Medulla oblongata (tissue), 1 donor: ENCODE measurements around the gene ANKLE2.
A peak's percentile ranks its signal among the peaks of the same experiment; 100 is the strongest.
"Not testable (repeated sequence)": the region's sequence is repeated elsewhere in the genome, so short reads cannot be mapped to it uniquely, and the experiment has no call there.

ENCODE experiments used
- DNase-seq: peaks from one replicate; pipeline ENCODE4 v3.0.0-alpha.2; 2015; ENCODE audit errors: extremely low spot score

Gene ANKLE2

DNA sequence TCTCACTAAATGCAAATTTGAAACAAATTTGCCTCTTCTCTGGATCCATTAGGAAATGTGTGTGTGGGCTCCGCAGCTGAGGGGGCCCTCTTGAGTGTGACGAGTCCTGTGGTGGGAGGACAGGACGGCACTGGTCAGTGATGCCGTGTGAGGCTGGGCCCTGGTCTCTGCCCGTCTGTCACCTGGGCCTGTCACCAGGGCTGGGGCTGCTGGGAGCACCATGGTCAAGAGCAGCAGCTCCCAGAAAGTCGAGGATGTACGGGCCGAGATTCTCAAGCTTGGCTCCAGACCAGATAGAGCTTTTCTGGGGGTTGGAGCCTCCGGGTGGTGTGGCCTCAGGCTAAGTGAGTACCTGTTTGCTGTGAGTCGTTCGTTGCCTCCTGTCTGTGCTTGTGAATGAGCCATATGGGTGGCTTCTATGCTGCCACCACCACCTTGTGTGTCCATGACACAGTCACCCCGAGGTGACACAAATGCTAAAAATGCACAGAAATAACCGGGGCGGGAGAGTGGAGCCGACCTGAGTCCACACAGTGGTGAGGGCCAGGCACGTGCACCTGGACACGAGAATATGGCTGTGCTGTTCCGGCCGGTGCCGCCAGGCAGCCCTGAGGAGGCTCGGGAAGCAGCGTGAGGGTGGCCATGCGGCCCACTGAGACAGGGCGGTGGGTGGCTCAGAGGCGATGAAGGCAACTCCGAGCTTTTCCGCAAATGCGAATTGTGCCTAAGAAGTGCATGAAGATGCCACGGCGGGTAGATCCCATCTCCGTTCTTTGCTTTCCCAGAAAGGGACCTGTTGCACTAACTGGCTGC is 42.3 kb downstream of the ANKLE2 start:
- no peak for DNase-seq

DNA sequence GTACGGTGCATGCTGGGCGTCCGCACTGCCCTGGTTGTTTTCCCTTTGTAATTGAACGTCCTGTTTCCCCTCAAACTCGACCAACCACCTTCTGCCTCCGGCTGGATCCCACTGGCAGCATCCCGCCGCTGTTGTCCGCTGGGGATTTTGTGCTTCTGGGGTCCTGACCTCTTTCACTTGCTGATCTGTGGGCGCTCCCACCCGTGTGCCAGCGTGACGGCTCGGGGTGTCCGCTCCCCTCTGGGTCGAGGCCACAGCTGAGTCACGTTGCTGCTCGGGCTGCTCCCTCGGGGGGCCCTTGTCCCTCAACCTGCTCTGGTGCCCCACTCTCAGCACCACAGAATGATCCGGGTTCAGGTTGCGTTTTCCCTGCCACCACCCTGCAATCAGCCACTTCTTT is 43.0 kb downstream of the ANKLE2 start:
- no peak for DNase-seq

DNA sequence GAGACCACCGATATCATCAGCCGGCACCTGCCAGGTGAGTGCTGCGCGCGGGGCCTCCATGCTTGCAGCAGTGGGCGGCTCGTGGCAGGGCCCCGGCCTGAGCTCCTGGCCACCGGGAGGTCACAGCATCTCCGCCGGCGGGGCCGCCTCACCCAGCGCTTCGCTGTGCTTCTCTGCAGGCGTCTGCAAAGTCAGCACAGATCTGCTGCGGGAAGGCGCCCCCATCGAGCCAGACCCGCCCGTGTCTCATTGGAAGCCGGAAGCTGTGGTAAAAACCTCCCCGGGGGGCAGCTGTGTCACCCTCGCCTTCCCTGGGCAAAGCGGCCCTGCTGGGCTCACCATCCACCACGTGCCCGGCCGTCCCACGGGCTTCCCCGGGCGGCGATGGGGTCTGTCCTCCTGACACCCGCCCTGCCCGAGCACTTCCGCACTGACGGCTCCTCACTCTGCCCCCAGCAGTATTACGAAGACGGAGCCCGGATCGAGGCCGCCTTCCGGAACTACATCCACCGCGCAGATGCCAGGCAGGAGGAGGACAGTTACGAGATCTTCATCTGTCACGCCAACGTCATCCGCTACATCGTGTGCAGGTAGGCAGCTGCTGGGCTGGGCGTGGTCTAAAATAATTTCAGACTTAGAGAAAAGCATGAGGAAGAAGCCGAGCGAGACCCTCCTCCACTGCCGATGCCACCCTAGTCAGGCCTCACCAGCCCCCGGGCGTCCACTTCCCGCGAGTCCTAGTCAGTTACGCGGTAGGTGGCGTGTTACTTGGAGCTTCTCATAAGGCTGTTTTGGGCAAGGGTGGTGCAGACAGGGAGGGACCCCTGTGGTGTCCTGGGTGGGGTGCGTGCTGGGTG is 43.9 kb downstream of the ANKLE2 start:
- DNase-seq, result no peak

DNA sequence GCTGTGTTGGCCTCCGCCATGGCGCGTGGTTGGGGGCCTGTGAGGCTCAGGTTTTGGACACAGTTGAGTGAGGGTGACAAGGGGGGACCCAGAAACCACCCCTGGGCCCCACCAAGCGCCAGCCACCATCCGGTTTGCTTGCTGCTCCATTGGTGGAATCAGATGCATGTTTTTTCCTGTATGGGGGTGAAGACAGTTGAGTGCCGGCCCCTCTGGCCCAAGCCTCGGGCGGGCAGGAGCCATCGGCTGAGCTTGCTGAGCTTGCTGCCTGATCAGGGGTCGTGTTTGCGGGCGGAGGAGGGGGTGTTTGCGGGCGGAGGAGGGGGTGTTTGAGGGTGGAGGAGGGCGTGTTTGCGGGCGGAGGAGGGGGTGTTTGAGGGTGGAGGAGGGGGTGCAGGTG is 44.6 kb downstream of the ANKLE2 start:
- DNase-seq, result no peak

DNA sequence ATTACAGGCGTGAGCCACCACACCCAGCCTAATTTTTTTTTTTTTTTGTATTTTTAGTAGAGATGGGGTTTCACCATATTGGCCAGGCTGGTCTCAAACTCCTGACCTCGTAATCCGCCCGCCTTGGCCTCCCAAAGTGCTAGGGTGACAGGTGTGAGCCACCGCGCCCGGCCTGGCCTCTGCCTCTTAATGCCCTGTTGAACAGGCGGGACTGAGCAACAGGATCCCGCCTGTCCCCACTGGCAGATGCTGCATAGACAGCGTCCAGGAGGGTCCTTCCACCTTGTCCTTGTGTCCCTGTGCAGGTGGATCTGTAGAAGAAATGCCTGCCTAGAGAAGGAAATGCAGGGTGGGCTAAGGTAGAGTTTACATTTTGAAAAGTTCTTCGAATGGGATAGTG is 45.3 kb downstream of the ANKLE2 start:
- DNase-seq, result no peak

DNA sequence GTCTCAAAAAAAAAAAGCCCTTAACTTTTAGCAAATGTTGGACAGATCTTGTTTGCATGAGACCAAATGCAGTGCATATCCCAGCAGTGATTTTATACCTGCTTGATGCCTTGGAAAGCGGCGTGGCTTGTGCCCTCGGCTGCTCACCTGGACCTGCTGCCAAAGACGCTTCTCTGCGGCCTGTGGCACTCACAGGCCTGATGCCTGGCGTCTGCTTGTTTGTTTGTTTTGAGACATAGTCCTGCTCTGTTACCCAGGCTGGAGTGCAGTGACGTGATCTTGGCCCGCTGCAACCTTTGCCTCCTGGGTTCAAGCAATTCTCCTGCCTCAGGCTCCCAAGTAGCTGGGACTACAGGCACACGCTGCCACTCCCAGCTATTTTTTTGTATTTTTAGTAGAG is 45.8 kb downstream of the ANKLE2 start:
- DNase-seq, result no peak

DNA sequence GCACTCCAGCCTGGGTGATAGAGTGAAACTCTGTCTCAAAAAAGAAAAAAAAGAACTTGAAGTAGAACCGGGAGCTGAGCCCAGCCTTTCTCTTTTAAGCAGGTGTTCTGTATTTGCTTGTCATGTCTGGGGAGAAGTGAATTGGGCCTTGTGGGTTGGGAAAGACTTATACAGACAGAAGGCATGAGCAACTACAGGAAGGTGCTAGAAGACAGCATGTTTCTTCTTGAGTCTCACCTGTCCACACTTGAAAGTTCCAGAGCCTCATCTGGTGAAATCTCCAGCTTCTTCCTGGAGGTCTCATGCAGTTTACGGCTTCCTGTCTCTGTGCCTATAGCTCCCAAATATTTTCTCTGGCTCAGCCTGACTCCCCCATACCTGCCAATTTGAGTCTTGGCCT is 48.5 kb downstream of the ANKLE2 start:
- no peak for DNase-seq

DNA sequence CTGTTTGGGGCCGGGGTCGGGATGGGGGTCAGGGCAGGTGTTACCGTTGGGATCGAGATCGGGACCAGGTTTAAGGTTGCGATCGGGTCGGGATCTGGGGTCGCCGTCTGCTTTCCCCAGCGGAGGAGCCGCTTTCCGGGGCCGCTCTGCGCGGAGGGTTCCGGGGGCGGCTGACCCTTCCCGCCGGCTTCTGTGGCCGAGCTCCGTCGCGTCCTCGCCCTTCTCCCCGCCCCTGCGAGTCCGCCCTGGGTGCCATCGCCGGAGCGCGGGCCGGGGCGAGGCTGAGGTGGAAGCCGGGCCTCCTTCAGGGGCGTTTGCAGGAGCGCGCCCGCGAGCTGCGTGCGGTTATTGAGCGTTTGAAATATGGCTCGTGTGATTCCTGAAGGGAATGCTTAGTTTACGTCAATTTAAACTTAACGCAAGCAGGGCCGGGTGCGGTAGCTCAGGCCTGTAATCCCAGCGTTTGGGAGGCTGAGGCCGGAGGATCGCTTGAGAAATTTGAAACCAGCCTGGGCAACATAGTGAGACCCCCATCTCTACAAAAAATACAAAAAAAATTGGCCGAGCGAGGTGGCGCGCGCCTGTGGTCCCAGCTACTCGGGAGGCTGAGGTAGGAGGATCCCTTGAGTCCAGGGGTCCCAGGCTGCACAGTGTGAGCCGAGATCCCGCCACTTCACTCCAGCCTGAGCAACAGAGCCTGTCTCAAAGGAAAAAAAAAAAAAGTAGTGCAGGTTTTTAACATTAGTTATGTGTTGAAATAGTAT is 50.4 kb downstream of the ANKLE2 start:
- no peak for DNase-seq

DNA sequence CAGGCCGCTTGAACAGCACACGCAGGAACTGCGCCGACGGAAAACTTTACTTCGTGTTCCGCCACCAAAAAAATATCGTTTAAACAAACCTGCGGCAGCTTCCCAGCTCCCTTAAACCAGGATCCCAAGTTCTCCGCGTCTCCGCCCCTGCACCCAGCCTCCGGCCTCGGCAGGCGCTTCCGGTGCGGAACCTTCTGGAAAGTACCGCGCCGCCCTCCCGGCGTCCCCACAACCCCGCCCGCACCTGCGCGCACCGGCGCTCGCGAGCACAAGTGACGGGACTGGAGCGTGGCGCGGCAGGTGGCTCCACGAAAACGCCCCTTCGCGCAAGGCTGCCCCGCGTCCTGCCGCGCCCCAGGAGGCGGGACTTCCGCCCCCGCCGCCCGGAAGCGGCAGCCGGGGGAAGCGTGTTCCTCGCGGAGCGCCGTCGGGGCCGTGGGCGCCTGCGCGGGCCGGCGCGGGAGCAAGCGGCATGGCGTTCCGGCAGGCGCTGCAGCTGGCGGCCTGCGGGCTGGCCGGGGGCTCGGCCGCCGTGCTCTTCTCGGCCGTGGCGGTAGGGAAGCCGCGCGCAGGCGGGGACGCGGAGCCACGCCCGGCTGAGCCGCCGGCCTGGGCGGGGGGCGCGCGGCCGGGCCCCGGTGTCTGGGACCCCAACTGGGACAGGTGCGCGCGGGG is 51.1 kb downstream of the ANKLE2 start, which contains the start of gene PGAM5:
TSS of gene PGAM5 (plus strand) at position 438 of the 675 bp plus-strand sequence. CDS start at position 473, 35 bp downstream.
- peak; percentile 83 for DNase-seq

DNA sequence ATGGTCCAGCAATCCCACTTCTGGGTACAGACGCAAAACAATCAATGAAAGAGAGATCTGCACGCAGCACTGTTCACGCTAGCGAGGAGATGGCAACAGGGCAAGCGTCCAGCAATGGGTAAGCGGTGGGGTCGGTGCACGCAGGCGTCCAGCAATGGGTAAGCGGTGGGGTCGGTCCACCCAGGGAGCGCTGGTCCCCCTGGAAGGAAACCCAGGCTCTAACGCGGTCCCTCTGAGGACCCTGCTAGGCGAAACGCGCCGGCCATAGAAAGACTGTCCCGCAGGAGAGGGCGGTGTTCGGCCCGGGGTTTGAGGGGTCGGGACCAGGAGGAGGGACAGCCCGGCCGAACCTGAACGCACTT is 51.6 kb downstream of the ANKLE2 start:
- no peak for DNase-seq

DNA sequence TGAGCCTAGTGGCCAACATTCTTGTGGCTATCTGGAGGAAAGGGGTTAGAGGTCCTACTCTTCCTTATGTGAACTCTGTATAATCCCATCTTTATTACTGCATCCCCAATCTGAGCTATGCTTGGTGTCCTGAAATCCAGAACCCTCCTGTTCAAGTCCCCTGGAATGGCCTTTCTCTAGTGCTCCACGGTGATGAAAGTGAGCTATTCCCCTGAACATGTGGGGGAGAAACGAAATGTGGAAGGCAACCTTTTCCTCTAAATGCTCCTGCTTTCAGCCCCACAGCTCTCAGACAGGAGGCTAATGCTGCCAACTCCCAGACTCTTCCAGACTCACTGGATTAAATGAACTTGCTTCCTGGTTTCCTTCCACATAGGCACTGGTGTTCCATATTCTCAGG is 53.5 kb downstream of the ANKLE2 start:
- no peak for DNase-seq

DNA sequence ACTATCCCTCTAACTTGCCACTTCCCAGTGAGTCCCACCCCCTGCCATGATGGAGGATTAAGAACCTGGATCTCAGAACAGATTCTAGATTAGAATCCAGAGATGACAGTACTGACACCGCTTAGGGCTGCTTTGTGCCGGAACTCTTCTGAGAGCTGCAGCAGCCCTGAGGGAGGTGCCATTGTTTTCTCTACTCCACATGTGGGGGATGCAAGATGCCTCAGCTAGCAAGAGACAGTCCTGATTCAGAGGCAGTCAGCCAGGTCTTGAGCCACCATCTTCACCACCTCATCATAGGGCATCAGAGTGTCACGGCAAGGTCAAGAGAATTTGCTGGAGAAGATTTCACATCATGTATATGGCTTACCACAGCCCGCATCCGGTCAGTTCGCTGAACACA is 54.4 kb downstream of the ANKLE2 start:
- DNase-seq, result no peak

DNA sequence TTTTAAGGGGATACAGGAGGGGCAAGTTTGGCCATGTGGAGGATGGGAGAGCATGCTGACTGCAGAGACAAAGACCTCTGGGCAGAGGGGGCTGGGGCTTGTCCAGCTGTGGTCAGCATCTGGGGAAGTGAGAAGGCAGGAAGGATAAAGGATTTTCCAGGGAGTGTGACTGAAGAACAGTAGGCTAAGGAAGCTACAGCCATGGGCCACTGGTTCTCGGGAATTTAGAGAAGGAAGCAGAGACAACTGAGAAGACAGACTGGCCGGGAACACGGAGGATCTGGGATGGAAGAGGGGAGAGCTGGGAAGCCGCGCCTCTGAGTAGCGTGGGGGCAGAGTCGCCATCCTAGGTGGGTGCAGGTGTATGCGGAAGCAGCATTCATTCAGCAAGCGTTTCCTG is 58.0 kb downstream of the ANKLE2 start:
- DNase-seq, result no peak

DNA sequence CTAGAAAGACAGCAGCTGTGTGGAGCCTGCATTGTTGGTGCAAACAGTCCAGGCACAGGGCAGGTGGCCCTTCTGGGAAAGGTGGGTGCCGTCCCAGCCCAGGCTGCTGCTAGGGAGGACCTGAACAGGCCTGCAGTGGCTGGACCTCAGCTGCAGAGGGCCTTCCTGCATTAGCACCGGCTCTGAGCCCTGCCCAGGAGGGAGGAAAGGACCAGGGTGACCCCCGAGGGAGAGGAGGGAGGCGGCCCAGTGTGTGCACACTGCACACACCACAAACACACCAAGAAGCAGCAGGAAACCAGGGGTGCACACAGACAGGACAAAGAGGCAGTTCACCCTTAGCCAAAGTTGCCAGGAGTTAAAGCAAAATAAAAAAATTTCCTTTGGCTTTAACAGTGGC is 59.0 kb downstream of the ANKLE2 start:
- no peak for DNase-seq

DNA sequence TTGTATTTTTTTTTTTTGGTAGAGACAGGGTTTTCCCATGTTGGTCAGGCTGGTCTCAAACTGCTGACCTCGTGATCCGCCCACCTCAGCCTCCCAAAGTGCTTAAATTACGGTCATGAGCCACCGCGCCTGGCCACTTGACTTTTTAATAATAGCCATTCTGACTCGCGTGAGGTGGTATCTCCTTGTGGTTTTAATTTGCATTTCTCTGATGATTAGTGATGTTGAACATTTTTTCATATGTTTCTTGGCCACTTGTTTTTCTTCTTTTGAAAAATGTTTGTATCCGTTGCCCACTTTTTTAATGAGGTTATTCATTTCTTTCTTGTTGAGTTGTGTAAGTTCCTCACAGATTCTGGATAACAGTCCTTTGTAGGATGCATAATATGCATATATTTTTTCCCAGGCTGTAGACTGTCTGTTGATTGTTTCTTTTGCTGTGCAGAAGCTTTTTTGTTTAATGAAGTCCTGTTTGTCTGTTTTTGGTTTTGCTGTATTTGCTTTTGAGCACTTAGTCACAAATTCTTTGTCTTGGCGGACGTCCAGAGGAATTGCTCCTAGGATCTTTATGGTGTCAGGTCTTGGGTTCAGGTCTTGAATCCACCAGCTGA is 61.3 kb downstream of the ANKLE2 start:
- no peak for DNase-seq

DNA sequence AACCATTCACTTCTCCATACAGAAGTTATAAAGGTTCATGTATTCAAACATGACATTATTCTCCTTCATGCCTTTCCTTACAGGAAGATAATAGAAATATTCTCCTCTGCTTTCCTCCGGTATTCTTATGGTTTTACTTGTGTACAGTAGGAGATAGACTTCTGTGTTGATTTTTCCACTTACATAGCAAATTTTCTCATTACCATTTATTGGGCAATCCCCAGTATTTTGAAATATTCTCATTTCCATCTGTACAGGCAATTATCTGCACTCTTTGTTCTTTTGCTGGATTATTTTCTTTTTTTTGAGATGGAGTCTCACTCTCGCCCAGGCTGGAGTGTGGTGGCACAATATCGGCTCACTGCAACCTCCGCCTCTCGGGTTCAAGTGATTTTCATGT is 63.3 kb downstream of the ANKLE2 start:
- no peak for DNase-seq

DNA sequence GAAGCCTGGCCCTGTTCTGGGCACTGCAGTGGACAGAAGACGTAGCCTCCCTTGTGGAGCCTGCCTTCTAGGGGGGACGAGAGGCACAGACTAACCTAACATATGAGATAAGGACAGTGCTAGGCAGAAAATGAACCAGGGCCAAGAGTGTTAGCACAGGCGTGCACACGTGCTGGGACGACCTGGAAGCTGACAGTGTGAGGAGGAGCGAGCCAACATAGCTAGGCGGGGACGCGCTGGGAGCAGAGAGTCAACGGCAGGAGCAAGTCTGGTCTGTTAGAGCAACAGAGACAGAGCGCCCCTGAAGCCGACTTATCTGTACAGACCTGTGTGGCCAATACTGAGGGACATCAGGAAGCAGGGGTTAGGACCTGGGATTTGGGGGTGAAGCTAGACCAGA is 66.2 kb downstream of the ANKLE2 start:
- no peak for DNase-seq

DNA sequence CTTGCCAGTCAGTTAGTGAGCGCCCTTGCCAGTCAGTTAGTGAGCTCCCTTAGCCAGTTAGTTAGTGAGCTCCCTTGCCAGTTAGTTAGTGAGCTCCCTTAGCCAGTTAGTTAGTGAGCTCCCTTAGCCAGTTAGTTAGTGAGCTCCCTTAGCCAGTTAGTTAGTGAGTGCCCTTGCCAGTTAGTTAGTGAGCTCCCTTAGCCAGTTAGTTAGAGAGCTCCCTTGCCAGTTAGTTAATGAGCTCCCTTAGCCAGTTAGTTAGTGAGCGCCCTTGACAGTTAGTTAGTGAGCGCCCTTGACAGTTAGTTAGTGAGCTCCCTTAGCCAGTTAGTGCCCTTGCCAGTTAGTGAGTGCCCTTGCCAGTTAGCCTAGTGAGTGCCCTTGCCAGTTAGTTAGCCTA is 66.7 kb downstream of the ANKLE2 start:
- DNase-seq, result not testable (repeated sequence)

DNA sequence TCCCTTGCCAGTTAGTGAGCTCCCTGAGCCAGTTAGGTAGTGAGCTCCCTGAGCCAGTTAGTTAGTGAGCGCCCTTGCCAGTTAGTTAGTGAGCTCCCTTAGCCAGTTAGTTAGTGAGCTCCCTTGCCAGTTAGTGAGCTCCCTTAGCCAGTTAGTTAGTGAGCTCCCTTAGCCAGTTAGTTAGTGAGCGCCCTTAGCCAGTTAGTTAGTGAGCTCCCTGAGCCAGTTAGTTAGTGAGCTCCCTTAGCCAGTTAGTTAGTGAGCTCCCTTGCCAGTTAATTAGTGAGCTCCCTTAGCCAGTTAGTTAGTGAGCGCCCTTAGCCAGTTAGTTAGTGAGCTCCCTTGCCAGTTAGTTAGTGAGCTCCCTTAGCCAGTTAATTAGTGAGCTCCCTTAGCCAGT is 69.6 kb downstream of the ANKLE2 start:
- not testable (repeated sequence) for DNase-seq

DNA sequence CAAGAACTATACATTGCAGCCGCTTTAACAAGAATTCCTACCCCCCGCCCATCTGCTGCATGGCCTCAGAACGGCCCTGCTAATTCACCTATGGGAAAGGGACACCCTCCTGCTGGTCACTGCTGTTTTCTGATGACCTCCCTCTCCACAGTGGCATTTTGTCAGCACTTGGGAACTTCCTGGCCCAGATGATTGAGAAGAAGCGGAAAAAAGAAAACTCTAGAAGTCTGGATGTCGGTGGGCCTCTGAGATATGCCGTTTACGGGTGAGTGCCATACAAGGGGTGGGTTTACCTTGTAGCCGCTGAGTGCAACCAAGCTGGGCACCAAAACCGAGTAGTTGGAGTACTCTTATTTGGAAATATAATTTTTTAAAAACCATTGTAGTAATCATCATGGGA is 71.5 kb downstream of the ANKLE2 start:
- no peak for DNase-seq

DNA sequence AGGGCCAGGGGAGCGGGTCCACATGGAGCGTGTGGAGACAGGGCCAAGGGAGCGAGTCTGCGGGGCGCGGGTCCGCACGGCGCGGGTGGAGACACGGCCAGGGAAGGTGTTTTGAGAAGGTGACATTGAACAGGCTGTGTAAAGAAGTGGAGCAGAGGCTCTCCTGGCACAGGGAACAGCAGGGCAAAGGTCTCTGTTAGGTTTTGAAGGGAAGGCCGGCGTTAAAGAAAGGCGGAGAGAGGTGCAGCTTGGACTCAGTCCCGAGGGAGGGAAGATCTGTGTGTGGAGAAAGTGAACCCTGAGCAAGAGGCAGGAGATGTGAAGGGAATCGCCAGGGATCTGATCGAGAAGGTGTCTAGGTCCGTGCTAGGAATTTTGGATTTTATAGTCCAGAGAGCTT is 72.4 kb downstream of the ANKLE2 start:
- DNase-seq, result no peak
